ENCODE results near the gene NT5E. TPM values are rescaled to one million over a fixed set of nuclear protein-coding genes. Genes with fewer than 3 reads are reported as not detected.

NT5E gene
- total and polyA plus RNA-seq, 8 donors = 0.49 to 3.6 (median 2.2) TPM

GRCh38 chr6:85482206-85482904 is 32.5 kb downstream of the NT5E start:
- no peaks in the 10 kb centered on the region for H3K4me1 ChIP-seq
- WGBS, 2 donors = 65 to 84% methylated on average over 8 of the region's 8 CpGs
- ATAC-seq (peak; percentile 30 to 32 (median 31)), FAIRE-seq (no peak), DNase-seq (no peak)
- H3K4me3 ChIP-seq = no peak overlapping the region
- no peaks in the 10 kb centered on the region for H3K27me3 ChIP-seq
- intact Hi-C loops (cut with DNase I) = loop anchor here (5.0 to 10.0 kb wide), 2 partner anchors 128 to 130 kb away; no protein-coding TSS in a partner anchor
- no peaks in the 10 kb centered on the region for H3K9me3 ChIP-seq
- H3K36me3 ChIP-seq = no peaks in the 10 kb centered on the region
- no peak overlapping the region for H3K27ac ChIP-seq
- no peak for TF ChIP-seq CTCF (IDR thresholded peaks at IDR 0.05)

GRCh38 chr6:85482905-85483700 is 33.2 kb downstream of the NT5E start:
- ATAC-seq (peak; percentile 97 to 100 (median 98)), FAIRE-seq (no peak), DNase-seq (peak; percentile 44 to 97 (median 83))
- intact Hi-C loops (cut with DNase I) = loop anchor here (5.0 to 10.0 kb wide), 2 partner anchors 128 to 131 kb away; no protein-coding TSS in a partner anchor
- 19 to 24% methylated on average over 10 of the region's 10 CpGs for WGBS, 2 donors
- no peaks in the 10 kb centered on the region for H3K36me3 ChIP-seq
- no peaks in the 10 kb centered on the region for H3K4me1 ChIP-seq
- peak; percentile 99 to 100 (median 100) for TF ChIP-seq CTCF (IDR thresholded peaks at IDR 0.05)
- H3K4me3 ChIP-seq = no peak overlapping the region
- no peaks in the 10 kb centered on the region for H3K9me3 ChIP-seq
- no peak overlapping the region for H3K27ac ChIP-seq
- H3K27me3 ChIP-seq = no peaks in the 10 kb centered on the region

- DNase-seq (no peak), ATAC-seq (no peak), FAIRE-seq (no peak)
- no peaks in the 10 kb centered on the region for H3K9me3 ChIP-seq
- intact Hi-C loops (cut with DNase I) = loop anchor here (5.0 to 10.0 kb wide), 2 partner anchors 129 to 132 kb away; no protein-coding TSS in a partner anchor
- H3K27me3 ChIP-seq = no peaks in the 10 kb centered on the region
- no peaks in the 10 kb centered on the region for H3K4me1 ChIP-seq
- H3K27ac ChIP-seq = no peak overlapping the region
- TF ChIP-seq CTCF (IDR thresholded peaks at IDR 0.05) = no peak
- WGBS, 2 donors = 23 to 25% methylated on average over 4 of the region's 4 CpGs
- no peaks in the 10 kb centered on the region for H3K36me3 ChIP-seq
- no peak overlapping the region for H3K4me3 ChIP-seq
Measured at GRCh38 chr6:85483846-85484245, 34.0 kb downstream of the NT5E start.

GRCh38 chr6:85484948-85485347 is 35.1 kb downstream of the NT5E start:
- Histone ChIP-seq H3K4me3 (no peak overlapping the region), H3K36me3 (no peaks in the 10 kb centered on the region), H3K9me3 (no peaks in the 10 kb centered on the region), H3K27ac (no peak overlapping the region), H3K4me1 (no peaks in the 10 kb centered on the region), H3K27me3 (no peaks in the 10 kb centered on the region)
- WGBS, 2 donors = 80 to 92% methylated on average over 5 of the region's 5 CpGs
- FAIRE-seq (no peak), DNase-seq (no peak), ATAC-seq (no peak)
- no peak for TF ChIP-seq CTCF (IDR thresholded peaks at IDR 0.05)
- intact Hi-C loops (cut with DNase I) = loop anchor here (5.0 to 10.0 kb wide), 2 partner anchors 130 to 133 kb away; no protein-coding TSS in a partner anchor

Data from pancreas (tissue), 10 donors.